ENCODE results near the gene AGER. TPM values are rescaled to one million over a fixed set of nuclear protein-coding genes. Genes with fewer than 3 reads are reported as not detected.

Gene AGER
- total and polyA plus RNA-seq, 2 of the 4 experiments (the other 2 are of a cell fraction) = 0.18 to 4.2 TPM

DNA sequence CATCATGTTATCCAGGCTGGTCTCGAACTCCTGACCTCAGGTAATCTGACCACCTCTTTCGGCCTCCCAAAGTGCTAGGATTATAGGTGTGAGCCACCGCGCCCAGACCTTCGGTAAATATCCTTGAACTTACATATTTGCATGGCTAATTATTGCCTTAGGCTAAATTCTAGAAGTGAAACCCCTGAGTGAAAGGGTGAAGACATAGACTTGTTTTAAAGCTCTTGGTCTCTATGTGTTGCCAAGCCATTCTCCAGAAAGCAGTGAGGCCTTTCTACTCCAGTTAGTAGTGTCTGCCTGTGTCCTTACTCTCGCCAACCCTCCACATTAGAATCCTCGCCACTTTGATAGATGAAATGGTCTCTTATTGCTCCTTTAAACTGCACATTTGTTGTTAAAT is 42.4 kb upstream of the AGER start:
- Histone ChIP-seq H4K91ac (ENCODE audit: insufficient read depth, low read depth, low read length) (no peak overlapping the region), H2BK20ac (ENCODE audit: low read depth, low read length) (no peak overlapping the region), H2AFZ (replicated peaks; ENCODE audit: low read length, poor library complexity) (no peak overlapping the region), H3K23ac (ENCODE audit: low read depth, low read length) (no peak overlapping the region), H3K4ac (ENCODE audit: low read depth, low read length) (no peak overlapping the region), H4K20me1 (ENCODE audit: insufficient read depth, low read length) (no peaks in the 10 kb centered on the region), H3K4me2 (ENCODE audit: low read depth, low read length) (no peak overlapping the region), H3K9ac (ENCODE audit: low read depth, low read length) (no peak overlapping the region), H3K36me3 (ENCODE audit: control insufficient read depth, insufficient read depth, low read length) (no peaks in the 10 kb centered on the region), H2AK9ac (replicated peaks; ENCODE audit: low read depth, low read length, poor library complexity) (no peak overlapping the region), H3K27ac (ENCODE audit: insufficient read depth, low read length) (no peak overlapping the region), H3K27me3 (ENCODE audit: control insufficient read depth, insufficient read depth, low read length) (peaks cover 10% of the 10 kb centered on the region), H3K9me1 (ENCODE audit: insufficient read depth, low read length) (no peaks in the 10 kb centered on the region), H3K4me1 (ENCODE audit: control insufficient read depth, insufficient read depth, low read length) (no peaks in the 10 kb centered on the region), H2BK5ac (ENCODE audit: low read depth, low read length, poor library complexity, severe bottlenecking) (no peak overlapping the region), H4K8ac (ENCODE audit: low read depth in 2 of 2, low read length in 2 of 2) (no peak overlapping the region), H3K9me3 (ENCODE audit: control insufficient read depth, insufficient read depth, low read length) (no peaks in the 10 kb centered on the region), H3K79me1 (ENCODE audit: low read depth in 1 of 2, low read length in 2 of 2) (no peaks in the 10 kb centered on the region), H3K18ac (ENCODE audit: low read depth, low read length) (no peak overlapping the region), H2AK5ac (ENCODE audit: low read depth, low read length) (no peak overlapping the region), H4K5ac (ENCODE audit: low read depth, low read length) (no peak overlapping the region), H3K56ac (ENCODE audit: extremely low read depth, insufficient read depth, low read length) (no peak overlapping the region), H3K14ac (replicated peaks; ENCODE audit: low read depth, low read length) (no peak overlapping the region), H2BK15ac (ENCODE audit: low read depth, low read length) (no peak overlapping the region), H3K4me3 (ENCODE audit: insufficient read depth, low read depth, low read length) (no peak overlapping the region), H2BK120ac (ENCODE audit: low read depth, low read length) (no peak overlapping the region)
- no TSS peak for BruUV-seq (replicated peaks)
- intact Hi-C loops (cut with micrococcal nuclease) = no loop called here
- no CpG with 5 or more reads among the region's 7 CpGs for WGBS, 2 experiments (ENCODE audit: extremely low coverage in 2 of 2, insufficient read length in 1 of 2)
- in situ Hi-C loops (cut with MboI; ENCODE audit: low sequenced_read_pairs) = no loop called here
- dilution Hi-C loops (cut with HindIII; ENCODE audit: low sequenced_read_pairs, unreplicated experiment) = no loop called here
- no peak for DNase-seq
- ChIA-PET POLR2A (ENCODE audit: unreplicated experiment) (no interaction called here), CTCF (no interaction called here)
- TF ChIP-seq FOS (IDR thresholded peaks at IDR 0.05; ENCODE audit: low read depth, low read length) (no peak), CEBPB (IDR thresholded peaks at IDR 0.05; ENCODE audit: low read depth, low read length) (no peak), MXI1 (IDR thresholded peaks at IDR 0.05; ENCODE audit: borderline replicate concordance, low read depth, low read length) (no peak), RCOR1 (IDR thresholded peaks at IDR 0.05; ENCODE audit: insufficient replicate concordance, low read length) (no peak), POLR2A (IDR thresholded peaks at IDR 0.05; ENCODE audit: low read depth, low read length) (no peak), RFX5 (IDR thresholded peaks at IDR 0.05; ENCODE audit: low read depth, low read length) (no peak), CHD1 (IDR thresholded peaks at IDR 0.05; ENCODE audit: low read depth, low read length) (no peak), NFE2L2 (IDR thresholded peaks at IDR 0.05; ENCODE audit: low read depth, low read length) (no peak), BHLHE40 (IDR thresholded peaks at IDR 0.05; ENCODE audit: low read depth, low read length) (no peak), MAZ (IDR thresholded peaks at IDR 0.05; ENCODE audit: borderline replicate concordance, low read depth, low read length) (no peak), MAFK (IDR thresholded peaks at IDR 0.05; ENCODE audit: low read depth, low read length) (no peak)
- TF ChIP-seq, protein P1, sequence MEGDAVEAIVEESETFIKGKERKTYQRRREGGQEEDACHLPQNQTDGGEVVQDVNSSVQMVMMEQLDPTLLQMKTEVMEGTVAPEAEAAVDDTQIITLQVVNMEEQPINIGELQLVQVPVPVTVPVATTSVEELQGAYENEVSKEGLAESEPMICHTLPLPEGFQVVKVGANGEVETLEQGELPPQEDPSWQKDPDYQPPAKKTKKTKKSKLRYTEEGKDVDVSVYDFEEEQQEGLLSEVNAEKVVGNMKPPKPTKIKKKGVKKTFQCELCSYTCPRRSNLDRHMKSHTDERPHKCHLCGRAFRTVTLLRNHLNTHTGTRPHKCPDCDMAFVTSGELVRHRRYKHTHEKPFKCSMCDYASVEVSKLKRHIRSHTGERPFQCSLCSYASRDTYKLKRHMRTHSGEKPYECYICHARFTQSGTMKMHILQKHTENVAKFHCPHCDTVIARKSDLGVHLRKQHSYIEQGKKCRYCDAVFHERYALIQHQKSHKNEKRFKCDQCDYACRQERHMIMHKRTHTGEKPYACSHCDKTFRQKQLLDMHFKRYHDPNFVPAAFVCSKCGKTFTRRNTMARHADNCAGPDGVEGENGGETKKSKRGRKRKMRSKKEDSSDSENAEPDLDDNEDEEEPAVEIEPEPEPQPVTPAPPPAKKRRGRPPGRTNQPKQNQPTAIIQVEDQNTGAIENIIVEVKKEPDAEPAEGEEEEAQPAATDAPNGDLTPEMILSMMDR (conservative IDR thresholded peaks at IDR 0.05; ENCODE audit: low read depth, low read length) = no peak
- TF ChIP-seq, protein P2, sequence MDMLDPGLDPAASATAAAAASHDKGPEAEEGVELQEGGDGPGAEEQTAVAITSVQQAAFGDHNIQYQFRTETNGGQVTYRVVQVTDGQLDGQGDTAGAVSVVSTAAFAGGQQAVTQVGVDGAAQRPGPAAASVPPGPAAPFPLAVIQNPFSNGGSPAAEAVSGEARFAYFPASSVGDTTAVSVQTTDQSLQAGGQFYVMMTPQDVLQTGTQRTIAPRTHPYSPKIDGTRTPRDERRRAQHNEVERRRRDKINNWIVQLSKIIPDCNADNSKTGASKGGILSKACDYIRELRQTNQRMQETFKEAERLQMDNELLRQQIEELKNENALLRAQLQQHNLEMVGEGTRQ (IDR thresholded peaks at IDR 0.05; ENCODE audit: low read depth, low read length) = no peak
- TF ChIP-seq, protein P3, sequence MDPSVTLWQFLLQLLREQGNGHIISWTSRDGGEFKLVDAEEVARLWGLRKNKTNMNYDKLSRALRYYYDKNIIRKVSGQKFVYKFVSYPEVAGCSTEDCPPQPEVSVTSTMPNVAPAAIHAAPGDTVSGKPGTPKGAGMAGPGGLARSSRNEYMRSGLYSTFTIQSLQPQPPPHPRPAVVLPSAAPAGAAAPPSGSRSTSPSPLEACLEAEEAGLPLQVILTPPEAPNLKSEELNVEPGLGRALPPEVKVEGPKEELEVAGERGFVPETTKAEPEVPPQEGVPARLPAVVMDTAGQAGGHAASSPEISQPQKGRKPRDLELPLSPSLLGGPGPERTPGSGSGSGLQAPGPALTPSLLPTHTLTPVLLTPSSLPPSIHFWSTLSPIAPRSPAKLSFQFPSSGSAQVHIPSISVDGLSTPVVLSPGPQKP (IDR thresholded peaks at IDR 0.05; ENCODE audit: borderline replicate concordance, low read depth, low read length) = no peak
- no peak for ATAC-seq (ENCODE audit: low read depth)

Measured in IMR-90 (cell line).